ENCODE results near the gene STKLD1.
A peak's percentile ranks its signal among the peaks of the same experiment; 100 is the strongest.

The STKLD1 gene

DNA sequence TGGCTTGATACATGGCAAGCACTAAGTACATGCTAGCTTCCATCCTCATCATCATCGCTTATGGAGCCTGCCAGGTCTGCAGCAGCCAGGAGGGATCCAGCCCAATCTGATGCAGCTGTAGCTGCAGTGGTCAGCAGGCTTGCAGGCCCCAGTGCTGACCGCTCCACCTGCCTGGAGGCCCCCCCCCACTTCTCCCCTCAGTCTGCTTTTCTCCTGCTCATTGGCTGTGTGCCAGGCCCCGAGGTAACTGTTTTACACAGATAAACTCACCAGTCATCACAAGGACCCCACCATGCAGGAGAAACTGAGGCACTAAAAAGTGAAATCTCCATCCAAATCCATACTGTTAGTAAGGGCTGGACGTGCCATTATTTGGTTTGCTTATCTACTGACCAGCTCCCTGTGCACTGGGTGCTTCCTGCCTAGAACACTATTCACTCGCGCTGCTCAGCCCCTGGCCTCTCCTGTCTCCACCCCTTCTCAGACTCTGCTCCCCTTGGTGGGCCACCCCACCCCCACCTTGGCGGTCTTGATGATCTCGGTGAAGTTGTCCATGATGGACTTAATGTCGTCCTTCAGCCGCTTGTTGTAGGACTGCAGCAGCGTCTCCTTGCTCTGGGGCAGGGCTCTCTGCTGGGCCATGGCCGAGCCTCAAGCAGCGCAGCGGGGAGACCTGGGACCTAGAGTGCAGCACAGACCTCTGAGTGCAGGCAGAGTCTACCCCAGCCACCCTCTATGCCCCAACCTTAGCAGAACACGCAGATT is 30.0 kb upstream of the STKLD1 start:
- no peak for DNase-seq

DNA sequence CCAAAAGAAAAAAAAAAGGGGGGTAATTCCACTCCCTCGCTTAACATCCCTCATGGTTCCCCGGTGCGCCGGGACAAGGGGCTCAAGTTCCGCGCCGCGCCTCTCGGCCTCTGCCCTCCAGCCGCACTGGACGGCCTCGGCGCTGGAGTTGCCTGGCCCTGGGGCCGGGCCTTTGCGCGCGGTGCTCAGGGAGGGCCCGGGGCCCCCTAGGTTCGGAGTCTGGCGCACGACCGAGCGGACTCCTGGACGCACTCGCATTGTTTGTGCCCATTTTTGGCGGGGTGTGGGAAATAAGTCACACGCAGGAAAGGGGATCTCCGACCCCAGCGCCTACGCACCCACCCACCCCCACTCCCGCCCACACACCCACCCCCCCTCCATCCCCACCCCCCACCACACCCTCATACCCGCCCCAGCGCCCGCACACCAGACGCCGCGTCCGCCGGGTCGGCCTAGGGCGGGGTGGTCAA is 28.6 kb upstream of the STKLD1 start:
- DNase-seq: no peak

DNA sequence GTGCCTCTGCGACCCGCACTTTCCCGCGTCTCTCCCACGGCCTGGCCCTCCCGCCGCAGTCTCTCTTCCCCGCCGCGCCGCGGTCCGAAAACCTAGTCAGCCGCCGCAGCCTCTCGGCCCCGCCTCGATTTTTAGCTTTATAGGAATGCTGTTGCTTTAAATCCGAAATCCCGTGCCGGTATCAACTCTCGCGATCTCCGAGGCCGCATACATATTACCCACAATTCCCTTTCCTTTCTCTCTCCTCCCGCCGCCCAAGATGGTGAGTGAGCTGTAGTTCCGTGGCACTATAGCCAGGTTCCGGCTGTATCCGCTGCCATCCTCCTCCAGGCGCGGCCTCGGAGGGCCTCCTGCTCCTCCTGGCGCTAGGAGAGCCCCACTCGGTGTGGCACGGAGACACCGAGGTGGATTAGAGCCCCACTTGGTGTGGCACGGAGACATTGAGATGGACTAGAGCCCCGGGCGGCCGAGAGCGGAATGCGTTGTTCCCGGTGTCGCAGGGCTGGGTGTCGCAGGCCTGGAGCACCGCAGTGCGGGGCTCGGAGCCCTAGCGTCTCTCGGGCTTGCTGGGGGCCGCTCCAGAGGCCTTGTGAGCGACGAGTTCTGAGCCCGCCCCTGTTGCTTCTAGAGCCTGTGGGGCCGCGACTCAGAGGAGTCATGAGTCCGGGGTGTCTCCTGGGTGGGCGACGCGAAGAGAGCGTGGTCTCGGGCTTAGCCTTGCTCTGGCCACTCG is 28.0 kb upstream of the STKLD1 start, which contains the start of the genes MED22 and RPL7A:
Gene MED22 (minus strand): TSS at position 147 of the 733 bp plus-strand sequence. CDS start 1,469 bp downstream, outside the sequence.
Gene RPL7A (plus strand): TSS at position 234 of the 733 bp plus-strand sequence. CDS start 26 bp downstream, at position 260.
- DNase-seq: peak; percentile 94

DNA sequence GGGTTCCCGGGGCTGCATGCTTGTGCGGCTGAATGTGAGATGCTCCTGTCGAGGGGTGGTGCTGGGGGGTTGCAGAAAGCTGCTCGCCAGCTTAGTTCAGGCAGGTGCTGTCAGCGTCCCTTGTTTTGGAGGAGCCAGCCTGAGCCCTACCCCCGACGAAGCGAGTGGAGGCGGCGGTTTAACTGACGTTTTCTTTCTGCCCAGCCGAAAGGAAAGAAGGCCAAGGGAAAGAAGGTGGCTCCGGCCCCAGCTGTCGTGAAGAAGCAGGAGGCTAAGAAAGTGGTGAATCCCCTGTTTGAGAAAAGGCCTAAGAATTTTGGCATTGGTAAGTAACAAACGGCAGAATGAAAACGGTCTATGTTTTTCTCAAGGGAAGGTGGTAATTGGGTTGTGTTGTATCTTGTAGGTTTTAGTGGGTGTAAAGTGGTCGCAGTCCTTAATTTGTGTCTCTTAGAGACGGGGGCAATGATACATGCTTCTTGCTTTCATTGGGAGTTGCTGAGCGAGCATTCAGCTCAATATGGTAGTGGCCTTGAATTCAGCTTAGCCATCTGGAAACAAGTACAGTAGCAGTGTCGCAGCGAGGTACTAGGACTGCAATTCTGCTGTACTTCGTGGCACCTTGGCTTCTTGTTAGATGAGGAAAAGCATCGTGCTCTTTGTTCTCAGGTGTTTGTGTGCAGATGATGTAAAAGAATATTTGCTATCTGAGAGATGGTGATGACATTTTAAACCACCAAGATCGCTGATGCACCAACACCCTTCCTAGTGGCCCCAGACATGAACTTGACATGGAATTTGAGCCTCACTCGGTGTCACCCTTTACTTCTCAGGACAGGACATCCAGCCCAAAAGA is 27.2 kb upstream of the STKLD1 start:
- no peak for DNase-seq

DNA sequence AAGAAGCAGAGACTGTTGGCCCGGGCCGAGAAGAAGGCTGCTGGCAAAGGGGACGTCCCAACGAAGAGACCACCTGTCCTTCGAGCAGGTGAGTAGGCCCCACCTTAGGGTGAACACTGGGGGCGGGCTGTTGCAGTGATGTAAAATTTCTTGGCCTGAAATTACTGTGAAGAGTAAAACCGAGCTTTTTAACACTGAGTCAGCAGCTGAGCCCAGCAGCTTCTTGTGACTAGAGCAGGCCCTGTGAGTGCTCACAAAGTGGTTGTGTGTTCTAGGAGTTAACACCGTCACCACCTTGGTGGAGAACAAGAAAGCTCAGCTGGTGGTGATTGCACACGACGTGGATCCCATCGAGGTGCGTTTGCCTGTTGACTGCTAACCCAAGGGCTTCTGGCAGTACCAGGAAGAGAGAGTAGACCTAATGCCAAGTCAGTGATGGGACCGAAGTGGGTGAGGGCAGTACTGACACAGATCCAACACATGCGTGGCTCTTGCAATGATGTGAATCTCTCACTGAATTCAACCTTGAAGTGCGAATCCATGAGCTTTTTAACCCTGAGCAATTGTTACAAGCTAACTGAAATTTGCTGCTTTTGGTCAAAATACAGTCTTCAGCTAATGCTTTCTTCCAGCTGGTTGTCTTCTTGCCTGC is 26.1 kb upstream of the STKLD1 start:
- DNase-seq: peak; percentile 56

DNA sequence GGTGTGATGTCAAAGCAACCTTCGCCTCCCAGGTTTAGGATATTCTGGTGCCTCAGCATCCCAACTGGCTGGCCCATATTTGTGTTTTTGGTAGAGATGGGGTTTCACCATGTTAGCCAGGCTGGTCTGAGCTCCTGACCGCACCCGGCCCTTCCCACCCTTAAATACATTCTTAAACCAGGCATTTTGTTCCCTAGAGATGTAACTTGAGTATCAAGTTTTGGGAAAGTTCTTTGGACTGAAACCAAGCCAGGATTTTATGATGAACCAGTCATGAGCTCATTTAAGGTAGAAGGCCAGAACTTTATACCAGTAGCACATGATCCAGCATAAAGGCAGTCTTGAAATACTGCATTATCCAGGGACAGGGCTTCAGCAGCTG is 24.6 kb upstream of the STKLD1 start:
- DNase-seq: no peak

DNA sequence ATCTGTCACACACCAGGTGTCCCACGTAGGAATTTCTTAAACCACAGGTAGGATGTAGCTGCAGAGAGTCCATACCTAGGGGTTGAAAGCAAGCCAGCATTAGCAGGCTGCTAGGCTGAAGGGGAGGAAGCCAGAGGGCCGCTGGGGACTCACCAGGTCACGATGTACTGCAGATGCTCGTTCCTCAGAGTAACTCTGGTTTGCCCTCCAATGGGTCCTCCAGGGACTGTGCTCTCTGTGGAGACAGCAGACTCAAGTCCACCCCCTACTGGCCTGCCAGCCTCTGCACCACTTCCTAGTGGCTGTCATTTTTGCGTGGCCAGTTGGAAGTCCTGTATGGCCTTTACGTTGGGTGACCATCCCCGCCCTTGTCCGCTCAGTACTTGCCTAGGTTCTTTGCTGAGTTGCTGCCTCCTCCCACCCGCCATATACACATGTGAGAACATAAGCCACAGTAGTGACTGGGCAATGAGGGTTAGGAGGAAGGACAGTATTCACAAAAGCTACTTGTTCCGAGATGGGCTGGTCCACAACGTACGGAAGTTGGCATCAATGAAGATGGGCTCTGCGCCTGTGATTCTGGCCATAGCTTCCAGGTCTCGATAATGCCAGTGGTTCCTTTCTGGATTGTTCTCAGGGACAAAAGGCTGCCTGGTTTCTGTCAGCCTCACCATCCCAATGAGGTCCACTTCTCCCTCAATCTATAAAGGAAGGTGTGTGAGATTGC is 24.1 kb upstream of the STKLD1 start:
- peak; percentile 59 for DNase-seq

DNA sequence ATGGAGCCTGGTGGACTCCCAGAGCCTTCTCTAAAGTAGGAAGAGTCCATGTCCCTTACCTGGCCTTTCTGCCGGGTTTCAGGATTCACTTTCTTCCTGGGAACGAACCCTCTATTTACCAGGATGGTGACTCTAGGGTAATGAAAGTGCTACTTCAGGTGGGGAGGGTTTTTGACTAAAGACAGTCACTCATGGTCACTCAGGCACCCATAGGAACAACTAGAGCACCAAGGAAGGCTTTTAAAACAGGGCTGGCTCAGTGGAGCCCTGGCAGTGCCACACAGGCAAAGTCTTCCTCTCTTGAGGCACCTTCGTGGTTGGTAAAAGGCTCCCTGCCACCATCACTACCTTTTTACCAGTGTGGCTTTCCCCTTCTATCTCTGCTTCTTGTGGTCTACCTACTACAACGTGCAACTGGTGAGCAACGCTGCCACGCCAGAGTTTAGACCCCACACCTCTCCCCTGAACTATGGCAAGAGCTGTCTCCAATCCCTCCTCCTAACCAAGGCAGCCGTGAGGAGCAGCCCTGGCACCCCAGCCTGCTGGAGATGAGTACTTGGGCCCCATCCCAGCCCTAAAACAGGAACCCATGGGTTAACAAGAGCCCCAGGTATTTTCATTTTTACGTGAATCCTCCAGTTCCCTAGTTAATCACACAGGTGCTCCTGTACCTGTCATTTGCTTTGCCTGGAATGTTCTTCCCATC is 23.4 kb upstream of the STKLD1 start:
- no peak for DNase-seq

DNA sequence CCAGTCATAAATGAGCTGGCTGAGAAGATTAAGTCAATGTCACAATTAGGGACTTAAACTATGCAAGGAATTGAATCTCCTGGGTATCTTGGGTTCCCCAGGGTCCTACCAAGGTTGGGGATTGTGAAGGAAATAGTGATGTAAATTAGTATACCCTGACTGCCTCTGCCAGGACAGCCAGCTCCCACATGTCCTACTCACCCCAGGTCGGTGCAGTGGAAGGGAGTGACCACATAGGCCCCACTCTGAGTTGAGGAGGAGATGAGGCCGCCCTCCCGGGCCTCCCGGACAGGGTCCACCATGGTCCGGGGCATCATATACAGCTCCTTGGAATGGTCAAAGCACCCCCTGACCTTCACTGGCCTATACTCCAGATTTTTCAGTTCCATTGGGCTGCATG is 22.6 kb upstream of the STKLD1 start:
- DNase-seq: no peak

DNA sequence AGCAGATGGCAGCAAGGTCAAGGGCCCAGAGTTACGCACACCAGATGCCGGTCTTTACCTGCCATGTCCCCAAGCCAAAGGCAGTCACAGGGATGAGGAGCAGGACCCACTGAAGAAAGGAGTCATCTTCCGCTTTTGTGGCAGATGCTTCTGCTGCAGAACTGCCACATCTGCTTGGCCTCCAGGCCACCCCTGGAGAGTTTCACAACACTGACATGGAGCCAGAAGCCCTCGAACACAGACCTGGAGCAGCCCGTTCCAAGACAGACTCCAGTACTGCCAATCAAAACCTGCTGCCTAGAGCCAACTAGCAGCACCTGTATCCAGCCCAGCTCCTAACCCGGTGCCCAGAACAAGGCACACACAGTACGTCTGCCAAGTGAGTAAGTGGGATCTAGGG is 21.4 kb upstream of the STKLD1 start:
- DNase-seq: no peak

DNA sequence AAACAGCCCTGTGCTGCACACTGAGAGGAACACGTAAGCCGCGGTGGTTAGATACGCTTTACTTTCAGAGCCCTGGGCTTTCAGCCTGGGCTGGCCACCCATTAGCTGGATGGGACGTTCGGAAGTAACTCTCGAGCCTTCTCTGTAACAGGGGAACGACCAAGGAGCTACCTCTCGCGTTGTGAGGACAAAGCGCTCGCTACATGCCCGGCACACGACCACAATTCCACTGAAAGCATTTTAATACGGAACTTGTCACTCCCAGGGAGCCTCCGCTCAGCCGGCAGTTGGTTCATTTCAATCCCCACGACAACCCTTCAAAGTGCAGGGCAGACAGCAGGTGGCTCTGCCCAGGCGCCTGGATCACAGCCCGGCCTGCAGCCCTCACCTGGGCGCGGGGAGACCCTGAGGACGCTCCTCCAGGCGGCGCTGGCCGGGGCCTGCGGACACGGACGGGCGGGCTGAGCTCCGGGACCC is 20.2 kb upstream of the STKLD1 start:
- no peak for DNase-seq

DNA sequence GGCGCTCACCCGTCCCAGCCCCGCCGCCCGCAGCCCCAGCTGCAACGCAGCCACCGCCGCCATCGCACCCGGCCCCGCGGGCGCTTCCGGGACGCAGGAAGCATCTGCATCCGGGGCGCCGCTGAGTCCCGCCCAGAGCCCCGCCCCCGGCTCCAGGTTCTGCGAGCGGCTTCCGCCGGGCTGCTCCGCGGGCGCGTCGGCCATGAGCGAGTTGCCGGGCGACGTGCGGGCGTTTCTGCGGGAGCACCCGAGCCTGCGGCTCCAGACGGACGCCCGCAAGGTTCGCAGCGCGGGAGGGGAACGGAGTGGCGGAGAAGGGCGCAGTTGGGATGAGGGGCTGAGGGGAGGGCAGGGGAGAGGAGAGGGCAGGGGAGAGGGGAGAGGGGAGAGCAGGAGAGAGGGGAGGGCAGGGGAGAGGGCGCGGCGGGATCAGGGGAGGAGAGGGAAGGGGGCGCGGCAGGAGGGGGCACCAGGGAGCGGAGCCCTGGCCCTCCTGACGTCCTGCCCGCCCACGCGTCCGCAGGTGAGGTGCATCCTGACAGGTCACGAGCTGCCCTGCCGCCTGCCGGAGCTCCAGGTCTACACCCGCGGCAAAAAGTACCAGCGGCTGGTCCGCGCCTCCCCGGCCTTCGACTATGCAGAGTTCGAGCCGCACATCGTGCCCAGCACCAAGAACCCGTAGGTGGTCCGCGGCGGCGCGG is 19.6 kb upstream of the STKLD1 start, which contains the start of the genes SURF1 and SURF2:
Gene SURF1 (minus strand): TSS at position 97 of the 701 bp plus-strand sequence. CDS start 34 bp downstream, at position 63.
Gene SURF2 (plus strand): TSS at position 160 of the 701 bp plus-strand sequence. CDS start 43 bp downstream, at position 203.
- peak; percentile 89 for DNase-seq

DNA sequence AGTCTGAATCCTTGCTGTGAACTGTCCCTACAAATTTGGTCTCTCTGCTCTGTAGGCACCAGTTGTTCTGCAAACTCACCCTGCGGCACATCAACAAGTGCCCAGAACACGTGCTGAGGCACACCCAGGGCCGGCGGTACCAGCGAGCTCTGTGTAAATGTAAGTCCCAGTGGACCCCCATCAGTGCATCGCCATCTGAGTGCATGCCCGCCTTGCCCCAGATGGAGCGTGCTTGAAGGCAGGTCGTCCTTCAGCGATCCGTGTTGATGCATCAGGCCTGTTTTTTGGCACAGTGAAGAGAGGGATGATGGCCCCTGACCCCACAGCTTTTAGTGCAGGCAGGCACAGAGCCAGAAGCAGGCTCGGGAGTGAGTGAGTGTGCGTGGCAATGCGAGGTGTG is 18.5 kb upstream of the STKLD1 start:
- no peak for DNase-seq

DNA sequence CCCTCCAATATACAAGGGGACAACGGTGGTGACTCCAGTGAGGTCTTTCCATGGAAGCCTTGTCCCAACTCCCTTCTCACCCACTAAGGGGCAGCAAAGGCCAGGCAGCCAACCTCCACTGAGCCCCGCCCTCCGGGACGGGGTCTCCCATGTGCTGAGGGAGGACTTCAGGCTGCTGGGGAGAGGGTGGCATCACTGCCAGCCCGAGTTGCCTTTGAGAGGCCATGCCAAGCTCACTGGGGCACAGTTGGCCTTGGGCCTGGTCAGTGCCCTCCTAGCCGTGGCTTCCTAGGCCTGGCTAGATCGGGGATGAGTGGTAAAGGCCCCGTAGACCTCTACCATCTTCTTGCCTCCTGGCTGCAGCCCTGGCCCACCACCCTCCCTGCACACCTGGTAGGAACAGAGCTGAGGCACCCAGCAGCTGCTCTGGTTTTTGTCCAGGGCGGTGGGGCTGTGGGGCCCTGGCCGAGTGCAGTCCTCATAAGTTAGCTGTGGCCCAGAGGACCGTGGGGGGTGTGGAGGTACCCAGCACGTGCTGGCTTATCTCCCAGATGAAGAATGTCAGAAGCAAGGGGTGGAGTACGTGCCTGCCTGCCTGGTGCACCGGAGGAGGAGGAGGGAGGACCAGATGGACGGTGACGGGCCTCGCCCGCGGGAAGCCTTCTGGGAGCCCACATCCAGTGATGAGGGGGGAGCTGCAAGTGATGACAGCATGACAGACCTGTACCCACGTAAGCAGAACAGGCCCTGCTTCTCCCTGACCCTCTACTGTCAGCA is 16.6 kb upstream of the STKLD1 start:
- DNase-seq: no peak

DNA sequence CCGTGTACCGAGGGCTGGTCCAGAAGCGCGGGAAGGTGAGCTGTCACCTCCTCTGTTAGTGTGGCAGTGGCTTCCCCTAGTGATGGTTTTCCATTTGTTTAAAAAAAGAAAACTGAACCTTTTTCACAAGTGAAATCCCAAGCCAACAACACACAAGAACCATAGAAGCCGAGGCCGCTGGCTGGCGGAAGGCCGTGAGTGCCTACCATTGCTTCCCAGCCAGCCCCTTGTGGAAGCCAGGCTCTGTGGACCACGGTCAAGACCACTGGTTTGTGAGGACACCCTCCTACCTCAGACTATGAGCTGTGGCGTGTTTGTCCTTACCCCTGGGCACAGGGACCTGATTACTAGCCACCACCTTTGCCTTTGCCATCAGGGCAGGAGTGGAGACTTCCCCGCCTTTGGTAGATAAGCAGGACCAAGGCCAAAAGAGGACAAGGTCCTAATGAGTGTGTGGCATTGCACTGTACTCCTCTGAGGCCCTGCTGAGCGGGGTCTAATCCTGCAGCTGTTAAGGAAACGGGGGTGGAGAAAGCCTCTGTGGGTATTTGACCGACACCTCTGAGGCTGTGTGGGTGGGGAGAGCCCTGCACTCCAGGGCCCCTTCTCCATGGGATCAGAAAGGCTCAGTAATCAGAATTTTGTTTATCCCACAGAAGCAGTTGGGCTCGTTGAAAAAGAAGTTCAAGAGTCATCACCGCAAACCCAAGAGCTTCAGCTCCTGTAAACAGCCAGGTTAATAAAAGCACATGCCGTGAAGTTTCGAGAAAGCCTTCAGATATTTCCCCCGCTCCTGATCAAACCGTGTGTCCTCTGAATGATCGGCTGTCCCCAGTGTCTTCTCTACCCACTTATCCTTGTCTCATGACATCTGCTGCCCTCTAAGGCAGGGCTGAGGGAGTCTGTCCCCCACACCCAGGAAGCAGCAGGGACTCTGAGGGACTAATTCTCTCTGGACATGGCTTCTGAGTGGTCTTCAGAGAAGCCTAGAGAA is 15.5 kb upstream of the STKLD1 start:
- no peak for DNase-seq

DNA sequence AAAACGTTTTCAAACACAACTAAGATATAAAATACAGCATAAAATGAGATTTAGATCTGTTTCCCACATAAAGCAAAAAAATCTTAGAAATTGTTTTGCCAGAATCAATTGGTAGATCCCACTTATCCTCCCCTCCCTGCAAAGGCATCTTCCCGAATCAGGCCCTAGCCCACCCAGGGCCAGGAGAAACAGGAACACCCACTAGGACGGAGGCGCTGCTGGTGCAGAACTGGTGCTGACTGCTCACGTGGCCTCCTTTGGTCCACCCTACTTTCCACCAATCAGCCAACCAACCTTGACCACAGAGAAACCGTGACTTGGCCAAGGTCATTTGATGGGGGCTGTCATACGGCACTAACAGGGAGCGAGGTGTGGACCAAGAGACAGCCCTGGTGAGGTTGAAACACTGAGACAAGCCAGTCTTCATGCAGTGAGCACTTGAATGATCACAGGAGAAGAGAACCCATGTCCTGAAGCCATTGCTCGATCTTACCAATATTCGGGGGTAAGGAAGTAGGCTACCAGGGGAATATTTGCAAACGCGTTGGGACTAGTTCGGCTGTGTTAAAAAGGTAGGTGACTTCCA is 14.6 kb upstream of the STKLD1 start:
- no peak for DNase-seq

DNA sequence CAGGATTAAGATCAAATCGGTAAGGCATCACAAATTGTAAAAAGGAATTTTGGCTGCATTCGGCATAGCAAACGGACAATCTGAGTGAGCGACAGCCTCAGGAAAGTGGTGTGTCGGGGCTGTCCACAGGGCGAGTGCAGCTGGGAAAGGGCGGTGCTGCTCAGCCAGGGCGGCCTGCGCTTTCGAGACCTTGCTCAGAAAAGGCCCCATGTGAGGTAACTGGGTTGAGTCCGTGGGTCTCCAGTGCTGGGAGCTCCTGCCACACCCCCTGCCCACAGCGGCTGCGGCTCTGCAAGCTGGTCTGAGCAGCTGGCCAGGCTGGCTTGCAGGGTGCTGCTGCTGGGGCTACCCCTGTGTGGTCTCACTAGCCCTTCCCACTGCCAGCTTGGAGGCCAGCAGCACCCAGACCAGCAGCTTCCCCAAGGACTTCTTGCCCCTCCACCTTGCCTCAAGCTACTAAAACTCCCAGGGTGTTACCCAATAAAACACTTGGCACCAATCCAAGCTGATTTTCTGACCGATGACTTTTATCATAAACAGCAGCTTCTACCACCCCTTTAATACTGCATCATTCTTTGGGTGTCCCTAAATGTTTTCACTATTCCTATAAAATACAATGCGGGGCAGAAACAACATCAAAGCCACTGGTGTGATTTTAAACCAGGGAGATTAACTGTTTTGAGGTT is 13.7 kb upstream of the STKLD1 start:
- no peak for DNase-seq

Data from stimulated activated CD4-positive, alpha-beta T cell treated with anti-CD3 and anti-CD28 coated beads, Interleukin-1b, Interleukin-23, amount 100 ng/mL, for 48 hours (primary cell).